ENCODE results near the gene HSD17B11. TPM values are rescaled to one million over a fixed set of nuclear protein-coding genes. Genes with fewer than 3 reads are reported as not detected.

The HSD17B11 gene
- total RNA-seq, 1 experiment from 2014 or later, result 8.8 TPM

DNA sequence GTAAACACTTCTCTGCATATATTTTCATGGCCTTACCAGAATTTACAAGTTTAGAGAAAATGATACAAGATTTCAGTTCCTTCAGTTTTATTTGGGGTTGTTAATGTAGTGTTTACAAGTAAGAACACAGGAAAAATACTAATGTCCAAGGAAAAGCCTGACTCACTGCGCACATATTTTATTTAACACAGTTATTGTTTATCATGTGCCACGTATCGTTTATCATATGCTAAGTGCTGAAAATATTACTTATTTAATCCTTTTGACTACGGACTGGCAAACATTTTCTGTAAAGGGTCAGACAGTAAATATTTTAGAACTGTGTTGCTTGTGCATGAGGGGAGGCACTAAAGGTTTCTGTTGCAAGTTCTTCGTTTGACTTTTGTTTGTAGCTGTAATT, 69.1 kb downstream of the HSD17B11 start:
- Histone ChIP-seq H2BK20ac (ENCODE audit: low read depth, low read length, poor library complexity, severe bottlenecking) (no peak overlapping the region), H3K23me2 (ENCODE audit: insufficient read length, low read depth, low read length, poor library complexity, severe bottlenecking) (no peaks in the 10 kb centered on the region), H3K4me2 (ENCODE audit: insufficient read depth, insufficient read length, low read length) (no peak overlapping the region), H3K9me3 (ENCODE audit: control insufficient read depth, low read depth, low read length) (no peaks in the 10 kb centered on the region), H3K14ac (ENCODE audit: insufficient read depth, low read length) (no peak overlapping the region), H3K27ac (ENCODE audit: insufficient read length, low read depth, low read length) (no peak overlapping the region), H3T11ph (ENCODE audit: low read length) (no peak overlapping the region), H3K9ac (ENCODE audit: extremely low read depth, insufficient read length, low read length) (no peak overlapping the region), H4K5ac (ENCODE audit: insufficient read length, low read depth, low read length) (no peak overlapping the region), H4K91ac (ENCODE audit: insufficient read length, low read depth, low read length) (no peak overlapping the region), H3K4me1 (ENCODE audit: insufficient read depth, low read length) (no peaks in the 10 kb centered on the region), H4K20me1 (ENCODE audit: control insufficient read depth, insufficient read depth, insufficient read length) (no peaks in the 10 kb centered on the region), H3K56ac (ENCODE audit: insufficient read length, low read depth, low read length) (no peak overlapping the region), H3K27me3 (ENCODE audit: insufficient read depth, low read length) (no peaks in the 10 kb centered on the region), H2BK120ac (ENCODE audit: low read depth, low read length, poor library complexity, severe bottlenecking) (no peak overlapping the region), H2AFZ (ENCODE audit: low read length) (no peak overlapping the region), H3K4ac (ENCODE audit: low read depth, low read length) (no peak overlapping the region), H2BK5ac (ENCODE audit: insufficient read length, low read length) (no peak overlapping the region), H3K79me1 (ENCODE audit: insufficient read depth, low read depth, low read length, poor library complexity, severe bottlenecking) (no peaks in the 10 kb centered on the region), H4K8ac (replicated peaks; ENCODE audit: insufficient read length, low read depth, low read length) (no peak overlapping the region), H2BK15ac (ENCODE audit: low read depth, low read length) (no peak overlapping the region), H3K23ac (ENCODE audit: insufficient read length, low read depth, low read length) (no peak overlapping the region), H2BK12ac (ENCODE audit: insufficient read length, low read depth, low read length) (no peak overlapping the region), H2AK5ac (ENCODE audit: insufficient read length, low read length) (no peak overlapping the region), H3K79me2 (ENCODE audit: insufficient read depth, low read length) (no peaks in the 10 kb centered on the region), H3K18ac (ENCODE audit: insufficient read length, low read depth, low read length) (no peak overlapping the region)
- Mint-ChIP-seq H3K9me3 (no peaks in the 10 kb centered on the region), H3K27ac (no peak overlapping the region), H3K27me3 (ENCODE audit: low read depth) (no peaks in the 10 kb centered on the region), H3K4me3 (no peak overlapping the region), H3K4me1 (no peaks in the 10 kb centered on the region), H3K36me3 (ENCODE audit: insufficient read depth in 1 of 3, low read depth in 3 of 3) (no peaks in the 10 kb centered on the region; a peak in 1 of 7 replicates)
- DNase-seq, result no peak
- TF ChIP-seq, protein P1, sequence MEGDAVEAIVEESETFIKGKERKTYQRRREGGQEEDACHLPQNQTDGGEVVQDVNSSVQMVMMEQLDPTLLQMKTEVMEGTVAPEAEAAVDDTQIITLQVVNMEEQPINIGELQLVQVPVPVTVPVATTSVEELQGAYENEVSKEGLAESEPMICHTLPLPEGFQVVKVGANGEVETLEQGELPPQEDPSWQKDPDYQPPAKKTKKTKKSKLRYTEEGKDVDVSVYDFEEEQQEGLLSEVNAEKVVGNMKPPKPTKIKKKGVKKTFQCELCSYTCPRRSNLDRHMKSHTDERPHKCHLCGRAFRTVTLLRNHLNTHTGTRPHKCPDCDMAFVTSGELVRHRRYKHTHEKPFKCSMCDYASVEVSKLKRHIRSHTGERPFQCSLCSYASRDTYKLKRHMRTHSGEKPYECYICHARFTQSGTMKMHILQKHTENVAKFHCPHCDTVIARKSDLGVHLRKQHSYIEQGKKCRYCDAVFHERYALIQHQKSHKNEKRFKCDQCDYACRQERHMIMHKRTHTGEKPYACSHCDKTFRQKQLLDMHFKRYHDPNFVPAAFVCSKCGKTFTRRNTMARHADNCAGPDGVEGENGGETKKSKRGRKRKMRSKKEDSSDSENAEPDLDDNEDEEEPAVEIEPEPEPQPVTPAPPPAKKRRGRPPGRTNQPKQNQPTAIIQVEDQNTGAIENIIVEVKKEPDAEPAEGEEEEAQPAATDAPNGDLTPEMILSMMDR (conservative IDR thresholded peaks at IDR 0.05), result no peak
- WGBS (ENCODE audit: extremely low coverage, insufficient read length, low lambda C conversion rate), result no CpG with 5 or more reads among the region's 5 CpGs

All from H9 (cell line).